GM19240 (cell line): Measurements from ENCODE around the gene OR13C5.
"Not testable (repeated sequence)": the region's sequence is repeated elsewhere in the genome, so short reads cannot be mapped to it uniquely, and the experiment has no call there.

Experiments
- DNase-seq: peaks from one replicate; pipeline ENCODE4 v3.0.0; 2011; ENCODE audit warnings: low spot score; ENCODE audit not compliant: insufficient read length

The OR13C5 gene, protein sequence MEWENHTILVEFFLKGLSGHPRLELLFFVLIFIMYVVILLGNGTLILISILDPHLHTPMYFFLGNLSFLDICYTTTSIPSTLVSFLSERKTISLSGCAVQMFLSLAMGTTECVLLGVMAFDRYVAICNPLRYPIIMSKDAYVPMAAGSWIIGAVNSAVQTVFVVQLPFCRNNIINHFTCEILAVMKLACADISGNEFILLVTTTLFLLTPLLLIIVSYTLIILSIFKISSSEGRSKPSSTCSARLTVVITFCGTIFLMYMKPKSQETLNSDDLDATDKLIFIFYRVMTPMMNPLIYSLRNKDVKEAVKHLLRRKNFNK

DNA sequence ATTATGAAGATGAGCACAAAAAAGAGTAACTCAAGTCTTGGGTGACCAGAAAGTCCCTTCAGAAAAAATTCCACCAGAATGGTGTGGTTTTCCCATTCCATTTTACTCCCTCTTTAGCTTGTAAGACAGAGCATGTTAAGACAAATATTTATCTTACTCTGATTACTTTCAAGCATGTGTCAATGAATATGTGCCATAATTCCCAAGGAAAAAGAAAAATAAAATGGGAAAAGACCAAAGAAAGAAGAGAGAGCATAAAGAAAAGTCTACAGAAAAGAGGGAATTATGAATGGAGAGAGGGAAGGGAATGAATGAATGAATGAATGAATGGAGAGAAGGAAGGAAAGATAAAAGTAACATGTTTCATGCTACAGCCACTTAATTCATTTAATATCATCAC is at the start of gene OR13C5:
Gene OR13C5 (minus strand): TSS at position 101 of the 400 bp plus-strand sequence. CDS start 0 bp downstream, at position 101.
- not testable (repeated sequence) for DNase-seq

DNA sequence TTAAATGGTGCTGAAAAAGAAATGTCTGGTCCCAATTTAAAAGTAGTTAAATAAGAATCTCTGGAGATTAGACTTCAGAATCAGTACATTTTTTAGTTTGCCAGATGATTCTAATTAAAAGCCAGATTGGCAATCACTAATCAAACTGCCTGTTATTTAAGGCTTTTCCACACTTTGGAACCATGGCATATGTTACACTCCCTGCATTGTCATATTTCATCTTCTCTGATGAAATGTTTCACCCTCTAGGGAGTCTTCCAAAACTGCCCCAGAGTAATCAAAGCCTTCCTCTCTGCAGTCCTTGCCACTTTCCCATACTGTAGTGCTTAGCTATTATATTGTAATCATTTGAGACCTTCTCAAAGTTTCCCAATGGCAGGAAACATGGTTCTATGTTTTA is 36.2 kb upstream of the OR13C5 start:
- DNase-seq: no peak

DNA sequence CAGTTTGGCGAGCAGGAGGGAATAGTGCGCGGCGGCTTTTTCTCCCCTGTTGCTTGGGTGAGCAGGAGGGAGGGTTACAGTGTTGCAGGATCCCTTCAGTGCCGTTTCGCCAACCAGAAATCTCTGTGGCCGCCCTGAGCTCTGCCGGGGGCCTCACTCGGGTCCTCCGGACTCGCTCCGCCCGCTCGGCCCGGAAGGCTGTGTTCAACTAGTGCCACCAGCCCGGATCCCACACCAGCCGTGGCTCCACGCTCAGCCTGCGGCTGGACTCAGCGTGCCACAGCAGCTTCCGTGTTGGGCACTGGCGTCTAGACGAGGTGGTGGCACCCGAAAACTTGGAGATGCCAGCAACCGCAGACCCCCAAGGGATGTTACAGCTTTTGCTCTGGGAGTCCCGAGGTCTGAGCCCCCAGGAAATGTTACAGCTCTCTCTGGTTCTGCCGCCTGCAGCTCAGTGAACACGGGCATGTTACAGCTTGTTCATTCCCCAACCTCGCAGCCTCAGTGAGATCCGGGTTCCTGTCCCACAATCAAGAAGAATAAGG is 34.8 kb upstream of the OR13C5 start:
- DNase-seq: no peak

DNA sequence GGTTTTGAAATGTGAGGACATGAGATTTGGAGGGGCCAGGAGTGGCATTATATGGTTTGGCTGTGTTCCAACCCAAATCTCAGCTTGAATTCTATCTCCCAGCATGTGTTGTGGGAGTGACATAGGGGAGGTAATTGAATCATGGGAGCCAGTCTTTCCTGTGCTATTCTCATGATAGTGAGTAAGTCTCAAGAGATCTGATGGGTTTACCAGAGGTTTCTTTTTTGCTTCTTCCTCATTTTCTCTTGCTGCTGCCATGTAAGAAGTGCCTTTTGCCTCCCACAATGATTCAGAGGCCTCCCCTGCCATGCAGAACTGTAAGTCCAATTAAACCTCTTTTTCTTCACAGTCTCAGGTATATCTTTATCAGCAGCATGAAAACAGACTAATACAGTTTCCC is 26.8 kb upstream of the OR13C5 start:
- DNase-seq: not testable (repeated sequence)

DNA sequence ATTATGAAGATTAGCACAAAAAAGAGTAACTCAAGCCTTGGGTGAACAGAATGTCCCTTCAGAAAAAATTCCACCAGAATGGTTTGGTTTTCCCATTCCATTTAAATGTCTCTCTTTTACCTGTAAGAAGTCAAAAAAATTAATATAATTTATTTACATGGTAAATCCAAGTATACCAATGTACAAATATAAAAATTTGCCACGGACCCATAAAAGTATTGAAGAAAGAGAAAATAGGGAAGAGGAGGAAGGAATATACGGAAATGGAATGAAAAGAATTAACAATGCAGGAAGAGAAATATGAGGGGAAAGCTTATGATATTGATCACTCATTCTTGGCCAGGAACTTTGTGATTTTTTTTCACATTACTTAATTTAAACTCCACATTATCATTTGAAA is 18.9 kb upstream of the OR13C5 start, which contains the start of gene OR13C9:
Gene OR13C9 (minus strand): TSS at position 101 of the 400 bp plus-strand sequence. CDS start 0 bp downstream, at position 101.
- DNase-seq: no peak

DNA sequence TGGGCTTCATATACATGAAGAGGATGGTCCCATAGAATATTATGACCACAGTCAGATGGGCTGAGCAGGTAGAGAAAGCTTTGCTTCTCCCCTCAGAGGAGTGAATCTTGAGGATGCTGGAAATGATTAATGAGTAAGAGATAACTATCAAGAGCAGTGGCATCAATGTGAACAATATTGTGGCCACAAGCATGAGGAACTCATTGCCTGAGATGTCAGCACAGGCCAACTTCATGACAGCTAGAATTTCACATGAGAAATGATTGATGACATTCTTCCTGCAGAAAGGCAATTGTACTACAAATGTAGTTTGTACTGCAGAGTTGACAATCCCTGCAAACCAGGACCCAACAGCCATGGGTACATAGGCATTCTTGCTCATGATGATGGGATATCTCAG is 18.2 kb upstream of the OR13C5 start:
- no peak for DNase-seq

DNA sequence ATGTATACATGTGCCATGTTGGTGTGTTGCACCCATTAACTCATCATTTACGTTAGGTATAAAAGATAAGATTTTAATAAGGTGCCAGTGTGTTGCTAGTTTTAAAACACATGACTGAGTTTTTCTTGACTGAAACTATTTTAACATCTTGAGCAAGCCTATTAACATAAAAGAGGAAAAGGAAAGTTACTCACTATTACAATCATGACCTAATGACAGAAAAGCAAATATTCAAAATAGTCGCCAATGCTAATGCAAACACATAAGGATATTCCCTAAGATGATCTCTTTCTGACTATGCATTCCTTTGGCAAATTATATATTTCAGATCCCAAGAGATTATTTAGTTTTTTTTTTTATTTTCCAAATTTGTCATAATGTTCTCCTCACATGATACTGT is 12.0 kb upstream of the OR13C5 start:
- DNase-seq: no peak

DNA sequence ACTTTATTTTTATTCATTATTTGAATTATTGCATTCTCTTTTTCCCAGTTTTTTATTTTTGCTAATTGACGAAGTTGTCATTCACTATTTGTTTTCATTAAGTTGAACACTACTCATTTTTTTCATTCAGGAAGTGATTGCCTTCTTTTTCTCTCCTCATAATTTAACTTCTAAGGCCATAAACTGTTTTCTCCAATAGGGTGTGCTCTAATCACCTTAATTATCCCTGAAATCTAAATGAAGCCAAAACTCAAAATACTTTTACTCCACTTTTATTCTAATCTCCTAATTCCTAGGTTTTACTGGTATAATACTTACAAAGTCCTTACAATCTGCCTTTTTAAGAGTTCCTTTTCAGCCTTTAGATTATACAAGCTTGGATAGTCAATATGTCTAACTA is 9.1 kb upstream of the OR13C5 start:
- DNase-seq: no peak

DNA sequence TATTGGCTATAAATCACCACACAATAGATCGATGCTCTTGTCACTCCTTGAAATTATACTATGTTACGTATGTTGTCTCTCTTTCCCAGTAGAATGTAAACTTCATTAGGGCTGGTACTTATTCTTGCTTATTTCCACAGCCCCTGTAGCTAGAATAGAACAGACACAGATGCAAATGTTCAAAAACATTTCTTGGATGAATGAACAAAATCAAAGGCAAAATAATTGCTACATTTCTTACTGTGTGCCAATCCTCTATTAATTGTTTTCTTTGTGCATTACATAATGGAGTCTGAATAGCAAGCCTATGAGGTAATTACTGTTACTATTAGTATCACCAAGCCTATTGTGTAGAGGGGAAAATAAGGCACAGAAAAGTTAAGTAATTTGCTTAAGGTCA is 6.9 kb upstream of the OR13C5 start:
- DNase-seq: no peak

DNA sequence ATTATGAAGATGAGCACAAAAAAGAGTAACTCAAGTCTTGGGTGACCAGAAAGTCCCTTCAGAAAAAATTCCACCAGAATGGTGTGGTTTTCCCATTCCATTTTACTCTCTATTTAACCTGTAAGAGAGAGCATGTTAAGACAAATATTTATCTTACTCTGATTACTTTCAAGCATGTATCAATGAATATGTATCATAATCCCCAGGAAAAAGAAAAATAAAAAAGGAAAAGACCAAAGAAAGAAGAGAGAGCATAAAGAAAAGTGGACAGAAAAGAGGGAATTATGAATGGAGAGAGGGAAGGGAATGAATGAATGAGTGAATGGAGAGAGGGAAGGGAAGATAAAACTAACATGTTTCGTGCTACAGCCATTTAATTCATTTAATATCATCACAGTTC is 6.3 kb upstream of the OR13C5 start, which contains the start of gene OR13C2:
Gene OR13C2 (minus strand): TSS at position 101 of the 400 bp plus-strand sequence. CDS start 0 bp downstream, at position 101.
- DNase-seq: not testable (repeated sequence)

DNA sequence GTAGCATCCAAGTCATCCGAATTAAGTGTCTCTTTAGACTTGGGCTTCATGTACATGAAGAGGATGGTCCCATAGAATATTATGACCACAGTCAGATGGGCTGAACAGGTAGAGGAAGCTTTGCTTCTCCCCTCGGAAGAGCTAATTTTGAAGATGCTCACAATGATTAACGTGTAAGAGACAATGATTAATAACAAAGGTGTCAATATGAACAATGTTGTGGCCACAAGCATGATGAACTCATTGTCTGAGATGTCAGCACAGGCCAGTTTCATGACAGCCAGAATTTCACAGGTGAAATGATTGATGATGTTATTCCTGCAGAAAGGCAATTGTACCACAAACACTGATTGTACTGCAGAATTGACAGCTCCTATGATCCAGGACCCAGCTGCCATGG is 5.6 kb upstream of the OR13C5 start:
- no peak for DNase-seq

DNA sequence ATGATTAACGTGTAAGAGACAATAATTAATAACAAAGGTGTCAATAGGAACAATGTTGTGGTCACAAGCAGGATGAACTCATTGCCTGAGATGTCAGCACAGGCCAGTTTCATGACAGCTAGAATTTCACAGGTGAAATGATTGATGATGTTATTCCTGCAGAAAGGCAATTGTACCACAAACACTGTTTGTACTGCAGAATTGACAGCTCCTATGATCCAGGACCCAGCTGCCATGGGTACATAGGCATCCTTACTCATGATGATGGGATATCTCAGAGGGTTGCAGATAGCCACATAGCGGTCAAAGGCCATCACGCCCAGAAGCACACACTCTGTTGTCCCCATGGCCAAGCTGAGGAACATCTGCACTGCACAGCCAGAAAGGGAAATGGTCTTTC is 464 bp downstream of the OR13C5 start:
- not testable (repeated sequence) for DNase-seq

DNA sequence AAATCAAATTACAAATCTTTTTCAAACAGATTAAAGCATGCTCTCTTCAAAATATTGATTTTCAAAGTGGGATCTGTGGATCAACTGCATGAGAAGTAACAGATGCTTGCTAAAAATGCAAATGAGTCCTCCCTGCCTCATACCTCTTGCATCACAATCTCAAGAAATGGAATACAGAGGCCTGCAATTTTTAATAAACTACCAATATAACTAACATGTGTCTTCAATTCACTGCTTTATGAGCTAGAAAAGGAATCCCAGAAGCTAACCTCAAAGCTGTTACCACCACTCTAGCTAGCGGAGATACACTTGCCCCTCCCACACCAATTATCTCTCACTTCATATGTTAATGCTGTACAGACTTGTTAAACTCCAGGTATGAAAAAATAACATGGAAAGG is 9.6 kb downstream of the OR13C5 start:
- DNase-seq: no peak

DNA sequence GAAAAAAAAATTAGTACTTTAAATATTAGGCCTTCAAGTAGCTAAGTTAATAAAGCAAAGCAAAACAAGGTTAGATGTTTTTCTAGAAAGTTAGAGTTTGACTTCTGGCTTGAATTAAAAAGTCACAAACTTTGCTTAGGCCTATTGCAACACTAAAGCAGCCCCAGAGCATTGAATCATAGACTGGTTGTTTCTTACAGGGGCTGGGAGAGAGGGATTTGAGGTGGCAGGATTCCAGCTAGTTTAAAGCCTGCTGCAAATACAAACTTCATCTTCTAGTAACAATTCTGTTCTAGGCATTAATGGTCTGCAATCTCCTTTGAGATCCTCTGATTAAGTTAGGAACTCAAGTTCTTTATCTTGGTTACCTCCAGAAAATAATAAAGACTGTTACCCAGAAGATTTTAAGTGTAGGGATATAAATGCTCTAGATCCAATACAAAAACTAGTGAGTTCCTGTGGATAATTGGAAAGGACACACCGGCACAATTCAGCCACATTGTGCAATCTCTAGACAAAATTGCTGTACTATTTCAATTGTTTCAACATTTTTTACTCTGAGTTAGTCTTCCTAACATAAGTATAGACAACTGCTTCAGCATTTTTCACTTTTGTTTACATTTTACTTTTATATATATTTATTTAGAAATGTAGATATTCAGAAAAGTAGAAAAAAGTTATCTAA is 12.6 kb downstream of the OR13C5 start:
- DNase-seq: no peak

DNA sequence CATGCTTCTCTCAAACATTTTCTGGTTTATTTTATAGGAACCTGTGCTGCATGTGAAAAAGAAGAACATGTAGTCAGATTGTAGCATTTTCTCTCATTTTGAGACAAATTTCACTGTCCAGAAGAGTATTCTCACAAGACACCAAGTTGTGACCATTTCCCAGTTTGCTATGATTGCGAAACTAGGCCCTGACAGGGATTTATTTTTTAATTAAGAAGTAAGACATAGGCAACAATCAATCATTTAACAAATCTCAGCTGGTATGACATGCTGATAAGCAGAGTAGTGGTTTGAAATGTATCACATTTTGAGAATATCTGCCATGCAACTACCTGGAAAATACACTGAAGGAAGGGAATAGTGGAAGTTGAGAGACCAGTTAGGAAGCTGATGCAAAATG is 18.7 kb downstream of the OR13C5 start:
- no peak for DNase-seq

DNA sequence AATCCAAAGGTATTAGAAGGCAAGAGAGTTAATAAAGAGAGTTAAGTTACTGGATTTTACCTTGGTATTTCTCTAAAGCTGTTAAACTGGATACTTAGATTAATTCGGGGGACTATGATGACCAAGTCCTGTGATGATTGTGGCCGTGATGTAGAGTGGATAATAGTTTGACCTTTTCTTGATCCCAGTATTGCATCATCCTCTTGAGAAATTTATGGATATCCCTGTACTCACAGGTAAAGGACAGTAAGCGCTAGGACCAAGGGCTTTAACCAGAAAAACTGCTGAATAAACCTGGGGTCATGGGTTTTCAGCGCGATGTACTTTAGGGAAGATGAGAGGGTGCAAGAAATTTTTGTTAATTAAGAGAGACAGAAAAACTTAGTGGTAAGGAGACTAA is 21.9 kb downstream of the OR13C5 start:
- DNase-seq: no peak

DNA sequence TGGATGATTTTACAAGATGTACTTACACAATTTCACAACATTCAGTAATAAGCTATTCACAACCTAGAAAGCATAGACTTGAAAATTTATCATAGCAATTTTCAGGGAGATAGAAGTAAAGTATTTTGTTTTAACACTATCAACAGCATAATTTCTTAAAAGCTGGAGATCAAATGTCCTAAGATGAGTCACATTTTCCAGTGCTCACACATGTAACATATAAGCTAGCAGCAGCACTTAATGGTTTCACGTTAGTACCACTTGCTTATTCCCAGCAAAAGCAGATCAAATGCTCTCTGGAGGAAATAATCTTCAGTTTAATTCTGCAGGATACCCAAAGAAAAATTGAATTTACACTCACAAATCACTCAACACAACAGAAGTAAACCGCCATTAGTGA is 23.8 kb downstream of the OR13C5 start:
- no peak for DNase-seq

DNA sequence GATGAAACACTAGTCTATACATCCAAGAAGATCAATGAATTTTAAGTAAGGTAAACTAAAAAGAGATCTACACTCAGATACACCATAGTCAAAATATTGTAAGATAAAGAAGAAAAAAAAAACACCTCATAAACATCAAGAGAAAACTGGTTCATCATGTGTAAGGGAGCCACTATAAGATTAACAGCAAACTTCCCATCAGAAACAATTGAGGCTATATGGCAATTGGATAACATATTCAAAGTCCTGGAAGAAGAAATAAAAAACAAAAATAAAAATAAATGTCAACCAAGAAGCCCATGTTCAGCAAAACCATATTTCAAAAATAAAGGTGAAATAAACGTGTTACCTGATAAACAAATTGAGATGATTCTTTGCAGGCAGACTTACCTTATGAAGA is 26.6 kb downstream of the OR13C5 start:
- no peak for DNase-seq

DNA sequence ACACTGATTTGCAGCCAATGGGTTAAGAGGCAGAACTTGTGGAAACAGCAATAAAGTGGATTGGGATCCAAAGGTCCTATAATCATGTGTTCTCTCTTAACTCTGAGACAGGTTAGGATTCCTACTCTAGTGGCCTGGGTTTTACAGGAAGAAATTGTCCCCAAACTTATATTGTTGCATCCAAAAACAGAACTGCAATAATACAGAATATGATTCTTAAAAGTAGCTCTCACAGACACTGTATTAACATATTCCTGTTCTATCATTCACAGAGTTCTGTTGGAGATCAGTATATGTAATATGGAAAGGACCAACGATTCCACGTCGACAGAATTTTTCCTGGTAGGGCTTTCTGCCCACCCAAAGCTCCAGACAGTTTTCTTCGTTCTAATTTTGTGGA is 30.3 kb downstream of the OR13C5 start, which contains the start of gene OR13C8:
Gene OR13C8 (plus strand): TSS at position 301 of the 400 bp plus-strand sequence. CDS start 0 bp downstream, at position 301.
- DNase-seq: no peak

DNA sequence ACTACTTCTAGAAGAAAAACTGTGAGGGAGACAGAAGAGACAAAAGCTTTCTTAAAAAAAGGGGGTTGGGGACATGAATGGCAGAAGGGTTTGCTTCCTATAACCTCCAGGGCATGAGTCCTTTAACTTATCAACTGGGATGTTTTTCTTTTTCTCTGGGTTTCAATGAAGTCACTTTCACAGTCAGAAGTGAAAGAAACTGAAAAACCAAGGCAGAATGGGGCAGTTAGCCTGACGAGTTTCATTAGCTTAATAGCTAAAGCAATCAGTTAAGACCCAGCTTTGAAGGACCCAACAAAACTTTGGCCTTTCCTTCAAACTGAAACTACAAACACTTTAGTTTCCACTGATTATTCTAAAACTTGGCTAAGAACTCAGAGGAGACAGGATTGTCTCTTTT is 34.9 kb downstream of the OR13C5 start:
- DNase-seq: no peak

DNA sequence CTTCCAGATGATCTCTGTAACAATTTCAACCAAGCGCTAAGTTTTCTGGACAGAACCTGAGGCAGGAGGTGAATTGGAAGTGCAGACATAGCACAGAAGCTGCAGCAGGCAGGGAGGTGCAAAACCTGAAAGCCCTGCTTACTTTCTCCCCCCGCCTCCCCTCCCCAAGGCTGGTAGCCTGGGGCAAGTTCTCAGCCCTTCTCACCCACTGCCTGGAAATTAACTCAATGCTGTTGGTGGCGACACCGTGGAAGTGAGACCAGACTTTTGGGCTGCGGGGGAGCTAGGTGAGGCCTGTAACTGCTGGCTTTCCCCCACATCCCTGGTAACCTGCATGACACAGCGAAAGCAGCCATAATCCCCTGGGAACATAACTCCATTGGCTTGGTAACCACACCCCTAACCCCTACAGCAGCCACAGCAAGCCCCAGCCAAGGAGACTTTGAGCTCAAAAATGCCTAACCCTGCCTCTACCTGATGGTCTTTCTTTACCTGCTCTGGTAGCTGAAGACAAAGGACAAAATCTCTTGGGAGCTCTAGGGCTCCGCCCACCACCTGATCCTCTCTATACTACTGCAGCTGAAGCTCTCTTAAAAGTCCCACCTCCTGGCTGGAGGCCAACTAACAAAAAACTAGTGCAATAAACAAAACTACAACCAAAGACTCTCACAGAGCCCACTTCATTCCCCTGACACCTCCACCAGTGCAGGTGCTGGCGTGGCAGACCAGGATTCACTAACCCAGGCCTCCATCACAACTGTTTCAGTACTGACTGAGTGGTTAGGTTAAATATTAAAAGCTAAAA is 42.2 kb downstream of the OR13C5 start:
- DNase-seq: no peak

DNA sequence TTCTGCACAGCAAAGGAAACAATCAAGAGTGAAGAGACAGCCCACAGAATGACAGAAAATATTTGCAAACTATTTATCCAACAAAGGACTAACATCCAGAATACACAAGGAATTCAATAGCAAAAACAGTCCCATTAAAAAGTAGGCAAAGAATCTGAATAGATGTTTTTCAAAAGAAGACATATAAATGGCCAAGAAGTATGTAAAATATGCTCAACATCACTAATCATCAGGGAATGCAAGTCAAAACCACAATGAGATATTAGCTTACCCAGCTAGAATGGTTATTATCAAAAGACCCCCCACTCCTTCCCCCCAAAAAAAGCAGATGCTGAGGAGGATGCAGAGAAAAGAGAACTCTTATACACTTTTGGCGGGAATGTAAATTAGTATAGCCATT is 43.7 kb downstream of the OR13C5 start:
- DNase-seq: no peak
